ENCODE measurements around the gene RPTOR.
"Not testable (repeated sequence)": the region's sequence is repeated elsewhere in the genome, so short reads cannot be mapped to it uniquely, and the experiment has no call there.

Gene RPTOR

GRCh38 chr17:80783486-80783885 is 238.8 kb downstream of the RPTOR start:
- DNase-seq (ENCODE audit: low read depth) = no peak

GRCh38 chr17:80783971-80784370 is 239.3 kb downstream of the RPTOR start:
- no peak for DNase-seq (ENCODE audit: low read depth)

DNA sequence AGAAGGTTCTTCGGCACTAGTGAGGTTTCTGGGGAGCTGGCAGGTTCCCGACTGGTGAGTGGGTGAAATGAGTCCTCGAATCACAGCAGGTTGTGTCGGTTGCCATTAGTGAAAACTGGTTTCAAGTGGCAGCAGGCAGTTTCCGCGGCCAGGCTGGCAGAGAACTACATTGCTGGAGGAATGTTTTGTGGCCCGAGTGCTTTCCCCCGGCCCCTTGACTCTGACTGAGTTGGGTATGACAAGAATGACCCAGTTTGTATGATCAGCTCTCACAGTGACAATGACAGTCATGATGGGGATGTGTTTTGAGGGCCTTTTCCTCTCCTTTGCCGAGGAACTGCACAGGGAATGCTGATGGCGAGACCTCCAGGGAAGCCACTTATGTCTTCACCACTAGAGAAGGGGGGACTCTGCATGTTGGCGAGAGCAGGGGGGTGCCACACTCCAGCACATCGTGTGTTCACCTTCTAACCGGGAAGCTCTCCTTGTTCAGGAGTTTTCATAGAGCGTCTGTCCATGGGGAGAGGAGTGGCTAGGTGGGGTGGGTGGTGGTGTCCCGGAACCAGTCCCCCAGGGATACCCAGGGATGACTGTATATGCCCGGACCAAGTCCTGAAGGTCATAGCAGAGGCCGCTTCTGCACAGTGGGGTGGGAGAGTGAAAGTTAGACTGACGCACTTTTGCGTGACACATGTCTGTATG is 241.0 kb downstream of the RPTOR start:
- no peak for DNase-seq (ENCODE audit: low read depth)

DNA sequence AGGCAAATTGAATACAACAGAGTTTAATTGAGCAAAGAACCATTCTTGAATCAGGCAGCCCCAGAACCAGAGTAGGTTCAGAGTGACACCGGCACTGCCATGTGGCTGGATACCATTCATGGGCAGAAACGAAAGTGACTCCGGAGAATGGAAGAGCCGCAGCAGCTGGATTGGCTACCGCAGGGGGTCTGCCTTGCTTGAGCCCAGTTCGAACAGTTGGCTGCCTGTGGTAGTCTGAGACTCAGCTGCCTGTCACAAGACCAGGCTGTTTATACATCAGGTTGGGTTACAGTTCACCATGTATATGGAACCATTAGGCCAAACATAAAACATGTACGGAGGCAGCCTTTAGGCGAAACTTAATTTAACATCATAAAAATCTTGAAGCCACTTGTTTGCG is 241.8 kb downstream of the RPTOR start:
- peak; percentile 14 for DNase-seq (ENCODE audit: low read depth)

DNA sequence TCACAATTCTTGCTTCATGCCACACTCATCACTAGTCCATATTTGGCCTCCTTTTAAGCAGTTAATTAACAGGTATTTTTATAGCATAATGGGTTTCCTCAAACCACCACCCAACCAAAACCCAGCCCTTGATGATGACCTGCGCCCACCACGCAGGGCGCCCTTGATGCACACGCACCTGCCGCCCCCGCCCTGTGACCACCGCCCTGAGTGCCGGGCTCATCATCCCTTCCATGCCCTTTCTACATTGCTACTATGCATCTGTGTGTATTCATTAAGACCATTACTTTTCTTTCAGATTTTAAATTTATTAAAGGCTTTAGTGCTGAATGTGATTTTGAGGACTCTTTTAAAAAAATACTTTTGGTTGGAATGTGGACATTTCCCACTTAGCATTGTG is 242.2 kb downstream of the RPTOR start:
- DNase-seq (ENCODE audit: low read depth) = no peak

GRCh38 chr17:80787881-80788280 is 243.2 kb downstream of the RPTOR start:
- DNase-seq (ENCODE audit: low read depth) = no peak

- DNase-seq (ENCODE audit: low read depth) = peak; percentile 93
Observed at GRCh38 chr17:80789356-80789902, 244.8 kb downstream of the RPTOR start.

DNA sequence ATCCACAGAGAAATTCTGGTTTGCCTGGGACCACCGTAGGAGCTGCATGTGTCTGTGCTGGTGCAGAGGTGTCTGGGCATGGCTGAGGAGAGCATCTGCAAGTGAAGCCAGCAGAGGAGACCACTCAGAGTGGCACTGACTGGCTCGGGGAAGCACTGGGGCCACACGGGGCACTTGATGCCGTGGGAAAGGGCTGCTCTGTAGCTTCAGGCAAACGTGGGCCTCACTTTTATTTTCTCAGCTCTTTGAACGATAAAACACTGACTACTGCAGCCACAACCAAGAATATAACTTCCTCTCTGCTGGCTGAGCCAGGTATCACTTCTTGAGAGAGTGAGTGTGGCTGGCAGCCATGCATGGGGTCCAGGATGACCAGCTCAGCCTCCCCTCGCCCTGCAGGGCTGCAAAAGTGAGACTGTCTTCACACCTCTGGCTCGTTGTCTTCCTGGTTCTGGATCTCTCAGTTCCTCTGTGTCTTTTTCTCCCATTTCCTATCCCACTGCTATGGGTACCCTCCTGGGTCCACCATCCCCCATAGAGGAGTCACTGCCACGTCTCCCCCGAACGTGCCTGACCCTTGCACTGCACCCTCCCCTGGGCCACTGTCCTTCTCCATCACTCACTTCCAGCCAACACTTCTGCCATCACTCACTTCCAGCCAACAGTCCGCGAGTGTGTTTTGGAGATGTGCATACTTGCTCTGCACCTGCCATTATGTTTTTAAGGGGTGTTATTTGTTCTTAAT is 245.6 kb downstream of the RPTOR start:
- peak; percentile 31 for DNase-seq (ENCODE audit: low read depth)

DNA sequence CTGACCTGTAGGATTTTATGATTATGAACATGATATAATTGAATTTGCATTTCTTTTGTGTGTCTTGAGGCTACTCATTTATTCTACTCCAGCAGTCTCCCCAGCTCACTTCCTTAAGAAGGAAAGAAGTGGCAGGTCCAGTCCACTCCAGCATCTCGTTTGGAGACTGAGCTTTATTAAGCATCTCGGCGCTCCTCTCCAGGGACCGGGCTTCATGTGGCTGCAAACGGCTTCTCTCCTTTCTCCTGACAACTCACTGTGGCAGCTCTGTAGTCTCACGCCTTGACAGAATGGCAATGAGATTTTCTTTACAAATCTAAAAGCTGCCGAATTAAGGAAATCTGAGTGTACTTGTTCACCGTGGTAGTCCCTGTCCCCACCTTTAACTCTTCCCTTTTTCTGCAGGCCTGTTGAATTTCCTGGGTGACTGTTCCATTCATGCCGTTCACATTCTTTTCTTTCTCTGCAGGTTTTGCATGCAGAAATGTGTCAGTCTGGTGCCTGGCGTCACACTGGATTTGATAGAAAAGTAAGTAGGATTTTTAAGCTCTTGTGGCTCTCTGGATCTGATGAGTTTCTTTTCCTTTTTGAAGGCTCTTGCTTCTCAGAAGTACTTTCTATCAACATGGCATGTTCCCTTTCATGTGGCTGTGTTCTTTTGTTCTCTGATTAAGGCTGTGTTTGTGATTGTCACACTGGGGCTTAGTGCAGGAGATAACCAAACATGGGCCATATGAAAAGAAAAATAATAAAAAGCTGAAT is 246.5 kb downstream of the RPTOR start:
- DNase-seq (ENCODE audit: low read depth) = peak; percentile 21

GRCh38 chr17:80791758-80792284 is 247.2 kb downstream of the RPTOR start:
- DNase-seq (ENCODE audit: low read depth) = peak; percentile 98

- peak; percentile 50 for DNase-seq (ENCODE audit: low read depth)
Observed at GRCh38 chr17:80792373-80792781, 247.7 kb downstream of the RPTOR start.

DNA sequence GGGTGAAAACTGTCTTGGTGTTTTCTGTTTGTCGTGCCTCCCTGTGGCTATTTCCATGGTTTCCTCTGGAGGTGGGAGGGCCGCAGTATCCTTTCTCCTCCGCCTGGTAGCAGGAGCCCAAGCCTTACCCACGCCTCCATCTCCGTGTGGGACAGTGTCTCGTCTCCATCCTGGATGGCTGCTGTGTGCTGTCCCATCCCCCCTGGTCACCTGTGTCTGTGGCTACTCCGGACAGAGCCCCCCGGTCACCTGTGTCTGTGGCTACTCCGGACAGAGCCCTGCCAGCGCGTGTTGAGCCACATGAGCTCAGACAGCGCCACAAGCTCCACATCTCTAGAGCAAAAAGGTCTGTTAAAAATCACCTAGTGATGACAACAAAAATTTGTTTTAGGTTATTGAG is 248.8 kb downstream of the RPTOR start:
- no peak for DNase-seq (ENCODE audit: low read depth)

DNA sequence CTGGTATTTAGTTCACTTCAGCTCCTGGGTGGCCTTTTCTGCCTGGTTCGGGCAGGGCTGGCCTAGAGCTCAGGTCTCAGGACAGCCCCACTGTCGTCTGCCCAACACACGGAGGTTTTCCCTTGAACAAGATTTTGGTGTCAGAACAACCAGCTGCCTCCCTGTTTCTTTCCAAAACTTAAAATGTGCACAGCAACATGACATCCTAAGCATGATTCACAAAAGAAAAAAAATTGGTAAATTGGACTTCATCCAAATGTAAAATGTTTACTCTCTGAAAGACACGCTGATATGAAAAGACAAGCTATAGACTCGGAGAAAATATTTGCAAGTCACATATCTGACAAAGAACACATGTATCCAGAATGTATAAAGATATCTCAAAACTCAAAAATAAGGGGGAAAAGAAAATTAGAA is 249.2 kb downstream of the RPTOR start:
- peak; percentile 65 for DNase-seq (ENCODE audit: low read depth)

GRCh38 chr17:80794281-80795089 is 249.8 kb downstream of the RPTOR start:
- no peak for DNase-seq (ENCODE audit: low read depth)

DNA sequence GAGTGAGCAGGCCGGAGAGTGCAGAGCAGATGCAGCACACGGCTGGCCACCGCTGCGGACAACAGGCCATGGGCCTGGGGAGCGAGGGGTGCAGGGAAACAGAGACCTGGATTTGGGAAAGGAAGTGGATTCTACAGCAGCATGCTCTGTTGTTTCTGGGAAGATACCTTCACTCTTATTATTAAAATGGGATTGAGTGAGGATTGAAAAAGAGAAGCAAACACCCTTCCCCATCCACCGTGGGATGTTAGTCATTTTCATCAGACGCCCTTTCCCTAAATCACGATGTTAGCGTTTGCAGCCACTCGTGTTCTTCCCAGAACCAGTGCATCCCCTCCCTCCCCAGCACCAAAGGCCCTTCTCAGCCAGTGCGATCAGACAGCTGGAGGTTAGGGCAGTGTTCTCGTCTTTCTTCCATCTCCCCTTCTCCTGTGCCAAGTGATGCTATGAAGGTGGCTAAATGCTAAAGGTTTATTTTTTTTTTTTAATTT is 250.5 kb downstream of the RPTOR start:
- DNase-seq (ENCODE audit: low read depth) = no peak

DNA sequence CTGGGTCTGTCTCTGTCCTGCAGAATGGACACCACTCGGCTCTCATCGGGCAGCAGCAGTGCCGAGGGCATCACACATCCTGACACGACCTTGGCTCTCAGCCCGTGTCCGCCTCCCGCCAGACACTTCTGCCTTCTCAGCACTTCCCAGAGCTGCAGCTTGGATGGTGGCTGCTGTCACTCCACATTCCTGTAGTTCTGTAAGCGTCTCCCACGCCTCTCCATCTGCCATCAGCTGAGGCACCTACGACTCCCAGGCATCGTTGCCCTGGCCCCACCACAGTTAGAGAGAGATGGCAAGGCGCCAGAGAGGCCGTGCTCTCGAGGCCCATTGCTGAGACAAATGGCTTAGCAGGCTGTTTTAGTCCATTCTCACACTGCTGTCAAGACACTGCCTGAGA is 251.1 kb downstream of the RPTOR start:
- DNase-seq (ENCODE audit: low read depth) = no peak

DNA sequence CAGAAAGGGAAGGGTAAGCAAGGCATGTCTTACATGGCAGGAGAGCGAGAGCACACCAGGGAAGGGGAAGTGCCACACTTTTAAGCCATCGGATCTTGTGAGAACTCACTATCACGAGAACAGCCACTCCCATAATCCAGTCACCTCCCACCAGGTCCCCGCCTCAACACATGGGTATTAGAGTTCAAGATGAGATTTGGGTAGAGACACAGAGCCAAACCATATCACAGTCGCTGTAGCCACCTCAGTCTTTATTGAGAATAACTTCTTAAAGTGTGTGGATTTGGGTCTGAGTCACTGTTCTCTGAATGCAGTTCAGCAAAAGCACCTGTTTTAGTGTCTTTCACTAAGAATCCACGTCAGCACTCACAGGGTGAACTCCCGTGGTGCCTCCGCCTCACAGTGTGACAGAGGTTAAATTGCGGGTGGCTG is 251.8 kb downstream of the RPTOR start:
- no peak for DNase-seq (ENCODE audit: low read depth)

DNA sequence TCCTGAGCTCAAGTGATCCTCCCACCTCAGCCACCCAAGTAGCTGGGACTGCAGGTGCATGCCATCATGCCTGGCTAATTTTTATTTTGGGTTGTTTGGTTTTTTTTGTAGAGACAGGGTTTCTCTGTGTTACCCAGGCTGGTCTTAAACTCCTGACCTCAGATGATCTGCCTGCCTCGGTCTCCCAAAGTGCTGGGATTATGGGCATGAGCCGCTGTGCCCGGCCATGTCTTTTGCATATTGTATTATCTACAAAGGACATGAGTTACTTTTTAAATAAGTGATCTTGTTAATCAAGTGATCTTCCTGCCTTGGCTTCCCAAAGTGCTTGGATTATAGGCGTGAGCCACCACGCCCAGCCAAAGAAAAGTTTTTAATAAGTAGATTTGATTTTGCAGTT is 252.6 kb downstream of the RPTOR start:
- not testable (repeated sequence) for DNase-seq (ENCODE audit: low read depth)

GRCh38 chr17:80797741-80798594 is 253.3 kb downstream of the RPTOR start:
- no peak for DNase-seq (ENCODE audit: low read depth)

Data from iris pigment epithelial cell (primary cell).